ENCODE data around the gene GREB1. TPM values are rescaled to one million over a fixed set of nuclear protein-coding genes. Genes with fewer than 3 reads are reported as not detected.
A peak's percentile ranks its signal among the peaks of the same experiment; 100 is the strongest.

GREB1 gene
- total RNA-seq, 1 donor from 2014 or later: 26.6 TPM

DNA sequence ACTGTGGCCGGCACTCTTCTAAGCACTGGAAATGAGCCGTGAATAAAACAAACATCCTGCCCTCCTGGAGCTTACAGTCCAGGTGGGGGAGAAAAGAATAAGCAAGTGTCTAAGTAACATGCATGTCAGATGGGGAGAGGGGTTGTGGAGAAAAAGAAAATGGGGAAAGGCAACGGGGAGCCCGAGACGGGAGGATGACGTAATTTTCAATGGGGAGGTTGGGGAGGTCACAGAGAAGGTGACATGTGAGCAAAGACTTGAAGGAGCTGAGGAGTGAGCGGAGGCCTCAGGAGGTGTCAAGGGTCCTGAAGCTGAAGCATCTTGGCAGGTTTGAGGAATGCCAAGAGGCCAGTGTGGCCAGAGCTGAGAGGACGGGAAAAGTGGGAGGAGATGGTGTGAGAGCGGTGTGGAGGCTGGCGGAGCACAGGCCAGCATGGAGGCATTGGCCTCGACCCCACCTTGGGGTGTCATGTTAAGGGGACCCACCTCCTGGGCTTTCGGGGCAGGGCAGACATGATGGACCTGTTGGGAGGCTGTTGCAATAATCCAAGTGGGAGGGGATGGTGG lies 151.1 kb downstream of the GREB1 start:
- Mint-ChIP-seq H3K27ac (no peak overlapping the region), H3K4me3 (no peak overlapping the region), H3K27me3 (ENCODE audit: low read depth) (peaks cover 64% of the 10 kb centered on the region), H3K9me3 (no peaks in the 10 kb centered on the region), H3K36me3 (no peaks in the 10 kb centered on the region), H3K4me1 (peaks cover 21% of the 10 kb centered on the region)
- TF ChIP-seq, protein P1, sequence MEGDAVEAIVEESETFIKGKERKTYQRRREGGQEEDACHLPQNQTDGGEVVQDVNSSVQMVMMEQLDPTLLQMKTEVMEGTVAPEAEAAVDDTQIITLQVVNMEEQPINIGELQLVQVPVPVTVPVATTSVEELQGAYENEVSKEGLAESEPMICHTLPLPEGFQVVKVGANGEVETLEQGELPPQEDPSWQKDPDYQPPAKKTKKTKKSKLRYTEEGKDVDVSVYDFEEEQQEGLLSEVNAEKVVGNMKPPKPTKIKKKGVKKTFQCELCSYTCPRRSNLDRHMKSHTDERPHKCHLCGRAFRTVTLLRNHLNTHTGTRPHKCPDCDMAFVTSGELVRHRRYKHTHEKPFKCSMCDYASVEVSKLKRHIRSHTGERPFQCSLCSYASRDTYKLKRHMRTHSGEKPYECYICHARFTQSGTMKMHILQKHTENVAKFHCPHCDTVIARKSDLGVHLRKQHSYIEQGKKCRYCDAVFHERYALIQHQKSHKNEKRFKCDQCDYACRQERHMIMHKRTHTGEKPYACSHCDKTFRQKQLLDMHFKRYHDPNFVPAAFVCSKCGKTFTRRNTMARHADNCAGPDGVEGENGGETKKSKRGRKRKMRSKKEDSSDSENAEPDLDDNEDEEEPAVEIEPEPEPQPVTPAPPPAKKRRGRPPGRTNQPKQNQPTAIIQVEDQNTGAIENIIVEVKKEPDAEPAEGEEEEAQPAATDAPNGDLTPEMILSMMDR (IDR thresholded peaks at IDR 0.05; ENCODE audit: unreplicated experiment): no peak
- no peak for DNase-seq (ENCODE audit: low spot score in 2 of 2, unreplicated experiment in 2 of 2)

DNA sequence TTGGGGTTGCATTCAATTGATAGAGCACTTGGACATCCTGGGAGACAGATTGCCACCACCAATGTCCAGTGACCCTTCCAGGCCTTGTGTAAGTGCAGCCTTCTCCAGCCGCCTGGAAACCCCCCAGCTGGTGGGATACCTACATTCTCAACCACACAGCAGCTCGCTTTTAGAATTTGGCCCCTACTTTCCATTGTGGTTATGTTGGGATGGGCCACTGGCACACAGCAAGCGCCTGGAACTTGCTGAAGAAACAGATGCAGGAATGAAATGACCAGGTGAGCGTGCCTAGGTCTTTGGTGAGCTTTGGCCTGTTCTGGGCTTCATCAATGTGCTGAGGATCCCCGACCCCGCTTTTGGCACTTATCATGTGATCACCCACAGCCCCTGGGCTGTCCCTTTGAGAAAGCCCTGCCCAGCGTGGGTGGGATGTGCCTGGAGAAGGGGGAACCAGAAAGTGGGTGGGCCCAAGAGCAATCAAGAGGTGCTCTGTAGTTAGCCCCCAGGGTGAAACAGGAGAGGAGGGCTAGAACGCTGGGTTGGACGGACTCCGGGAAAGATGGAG lies 152.1 kb downstream of the GREB1 start:
- H3K27ac Mint-ChIP-seq: no peak overlapping the region
- H3K4me1 Mint-ChIP-seq: peaks cover 13% of the 10 kb centered on the region
- TF ChIP-seq, protein P1 (IDR thresholded peaks at IDR 0.05; ENCODE audit: unreplicated experiment): no peak
- H3K36me3 Mint-ChIP-seq: no peaks in the 10 kb centered on the region
- no peak for DNase-seq (ENCODE audit: low spot score in 2 of 2, unreplicated experiment in 2 of 2)
- H3K4me3 Mint-ChIP-seq: no peak overlapping the region
- H3K9me3 Mint-ChIP-seq: no peaks in the 10 kb centered on the region
- H3K27me3 Mint-ChIP-seq (ENCODE audit: low read depth): peaks cover 64% of the 10 kb centered on the region

DNA sequence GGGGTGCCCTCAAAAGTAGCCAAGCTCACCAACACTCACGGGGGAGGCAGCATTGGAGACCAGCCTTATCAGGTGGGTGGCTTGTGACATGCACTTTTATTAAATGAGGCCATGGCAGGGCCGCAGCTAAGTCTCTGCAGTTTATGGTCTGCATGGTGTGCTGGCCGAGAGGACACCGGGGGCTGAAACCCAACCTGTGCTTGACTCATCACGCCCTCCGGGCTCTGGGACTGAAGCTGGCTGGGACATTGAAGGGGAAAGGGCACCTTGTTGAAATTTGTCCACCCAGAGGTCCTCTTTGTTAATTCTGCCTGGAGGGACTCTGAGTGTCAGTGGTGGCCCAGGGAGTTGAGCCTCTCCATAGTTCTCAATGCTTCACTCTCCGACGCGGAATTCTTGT lies 153.9 kb downstream of the GREB1 start:
- TF ChIP-seq, protein P1 (IDR thresholded peaks at IDR 0.05; ENCODE audit: unreplicated experiment): no peak
- Mint-ChIP-seq H3K4me1 (peaks cover 13% of the 10 kb centered on the region), H3K27me3 (ENCODE audit: low read depth) (peaks cover 56% of the 10 kb centered on the region), H3K36me3 (no peaks in the 10 kb centered on the region), H3K4me3 (no peak overlapping the region), H3K27ac (no peak overlapping the region), H3K9me3 (no peaks in the 10 kb centered on the region)
- no peak for DNase-seq (ENCODE audit: low spot score in 2 of 2, unreplicated experiment in 2 of 2)

DNA sequence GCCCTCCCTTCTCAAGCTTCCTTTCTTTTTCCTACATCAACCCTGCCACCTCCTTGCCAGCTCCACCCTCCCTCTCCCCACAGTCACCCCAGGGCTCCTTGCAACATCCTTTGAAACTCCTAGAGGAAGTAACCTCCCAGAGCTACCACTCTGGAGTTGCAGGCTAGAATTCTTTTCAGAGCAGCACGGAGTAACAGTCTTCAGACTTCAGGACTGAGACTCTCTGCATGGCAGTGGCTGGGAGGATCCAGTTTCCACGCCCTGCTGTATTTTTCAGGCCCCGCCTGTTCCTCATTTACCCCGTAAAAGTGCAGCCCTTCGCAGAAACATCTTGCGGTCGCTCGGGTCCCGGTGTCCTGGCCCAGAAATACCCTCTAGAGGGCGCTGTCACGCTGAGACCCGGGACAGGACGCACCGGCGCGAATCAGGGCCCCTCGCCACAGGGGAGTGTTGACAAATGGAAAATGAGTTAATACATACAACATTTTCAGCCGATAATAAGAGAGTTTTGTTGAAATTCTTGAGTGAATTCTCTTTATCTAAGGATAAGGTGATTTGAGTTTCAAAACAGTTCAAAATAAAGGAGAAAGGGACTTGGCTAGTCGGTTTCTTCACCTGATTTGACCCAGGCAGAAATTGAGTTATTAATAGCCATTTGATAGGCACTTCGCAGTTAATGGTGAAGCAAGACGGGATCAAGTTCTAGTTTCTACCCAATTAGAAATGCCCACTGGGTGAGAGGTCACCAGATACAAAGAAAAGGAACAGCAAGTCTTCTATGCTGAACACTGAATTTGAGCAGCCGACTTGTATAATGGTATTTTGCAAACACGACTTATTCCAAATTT lies 154.6 kb downstream of the GREB1 start:
- no peaks in the 10 kb centered on the region for H3K36me3 Mint-ChIP-seq
- DNase-seq (ENCODE audit: low spot score in 2 of 2, unreplicated experiment in 2 of 2): peak; percentile 49 to 86

DNA sequence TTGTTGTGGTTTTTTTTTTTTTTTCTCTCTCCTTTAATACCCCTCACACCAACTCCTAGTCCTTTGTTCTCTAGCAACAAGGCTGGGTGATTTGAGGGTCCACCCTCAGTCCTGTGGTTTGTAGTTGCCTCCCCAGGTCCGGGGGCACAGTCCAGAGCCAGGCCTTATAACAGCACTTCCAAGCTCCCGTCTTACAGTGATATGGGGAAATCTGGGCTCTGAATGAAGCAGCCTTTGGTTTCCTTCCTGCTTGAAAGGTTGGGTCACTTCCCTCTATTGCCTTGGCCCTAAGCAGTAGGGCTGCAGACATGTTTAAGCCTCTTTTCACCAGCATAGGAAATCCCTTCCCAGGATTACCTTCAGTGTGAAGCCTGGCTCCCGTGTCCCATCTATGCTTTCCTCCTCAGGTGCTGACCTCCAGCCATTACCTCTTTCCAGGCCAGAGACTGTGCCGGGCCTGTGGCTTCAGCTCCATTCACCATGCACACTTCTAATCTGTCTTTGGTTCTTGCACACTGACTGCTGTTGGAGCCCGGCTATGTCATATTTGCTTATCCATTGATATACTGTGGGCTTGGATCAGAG lies 157.3 kb downstream of the GREB1 start:
- peaks cover 23% of the 10 kb centered on the region for H3K27me3 Mint-ChIP-seq (ENCODE audit: low read depth)
- DNase-seq (ENCODE audit: low spot score in 2 of 2, unreplicated experiment in 2 of 2): no peak
- TF ChIP-seq, protein P1 (IDR thresholded peaks at IDR 0.05; ENCODE audit: unreplicated experiment): no peak
- no peaks in the 10 kb centered on the region for H3K9me3 Mint-ChIP-seq
- peaks cover 13% of the 10 kb centered on the region for H3K4me1 Mint-ChIP-seq
- H3K27ac Mint-ChIP-seq: no peak overlapping the region
- no peak overlapping the region for H3K4me3 Mint-ChIP-seq
- no peaks in the 10 kb centered on the region for H3K36me3 Mint-ChIP-seq

More for the DNA sequence above, 154.6 kb downstream of the GREB1 start:
- TF ChIP-seq, protein P1 (IDR thresholded peaks at IDR 0.05; ENCODE audit: unreplicated experiment): peak; percentile 75
- Mint-ChIP-seq H3K4me3 (peak overlapping the region; percentile 38), H3K27ac (peak overlapping the region; percentile 32), H3K9me3 (no peaks in the 10 kb centered on the region), H3K4me1 (peaks cover 13% of the 10 kb centered on the region), H3K27me3 (ENCODE audit: low read depth) (peaks cover 49% of the 10 kb centered on the region)

Small RNAs within 50 kb of the gene (microRNA-seq; reads per million reads assigned to microRNA genes)
- gene MIR4429: not detected

Other genes starting within 250 kb of the GREB1 start
- 37.5 to 46.3 TPM (median 45.4 TPM) in 3 replicates for gene ROCK2, start 189.4 kb upstream of the GREB1 start, total RNA-seq
- gene E2F6, start 67.9 kb upstream of the GREB1 start, total RNA-seq: 21.7 to 24.3 TPM (median 23.1 TPM) in 3 replicates
- gene NTSR2, start 136.2 kb downstream of the GREB1 start, total RNA-seq: not detected in 3 replicates
- gene LPIN1, start 212.6 kb downstream of the GREB1 start, total RNA-seq: 34.9 to 36.6 TPM (median 36.1 TPM) in 3 replicates

Data from mesothelial cell of epicardium (in vitro differentiated cells).